OCI-LY7 (cell line): Measurements from ENCODE around the gene MSANTD1.

Source experiments
- EZH2phosphoT487 ChIP-seq: fragments of 200-600 bp; sonication (generic); IDR thresholded peaks from 2 replicates; pipeline ENCODE4 v1.6.1; 2018; ENCODE audit warnings: low read depth, borderline replicate concordance, mild to moderate bottlenecking, mixed run types, antibody characterized with exemption, low read length, moderate library complexity, mixed read lengths
- TF ChIP-seq, protein P1 (sequence below): fragments of 200-600 bp; sonication (generic); conservative IDR thresholded peaks from 2 replicates; pipeline ENCODE4 v1.5.1; 2014; ENCODE audit warnings: mild to moderate bottlenecking, antibody characterized with exemption, low read length, moderate library complexity, mixed read lengths

GRCh38 chr4:3205995-3206394, 43.0 kb upstream of the MSANTD1 start:
- TF ChIP-seq, protein P1, sequence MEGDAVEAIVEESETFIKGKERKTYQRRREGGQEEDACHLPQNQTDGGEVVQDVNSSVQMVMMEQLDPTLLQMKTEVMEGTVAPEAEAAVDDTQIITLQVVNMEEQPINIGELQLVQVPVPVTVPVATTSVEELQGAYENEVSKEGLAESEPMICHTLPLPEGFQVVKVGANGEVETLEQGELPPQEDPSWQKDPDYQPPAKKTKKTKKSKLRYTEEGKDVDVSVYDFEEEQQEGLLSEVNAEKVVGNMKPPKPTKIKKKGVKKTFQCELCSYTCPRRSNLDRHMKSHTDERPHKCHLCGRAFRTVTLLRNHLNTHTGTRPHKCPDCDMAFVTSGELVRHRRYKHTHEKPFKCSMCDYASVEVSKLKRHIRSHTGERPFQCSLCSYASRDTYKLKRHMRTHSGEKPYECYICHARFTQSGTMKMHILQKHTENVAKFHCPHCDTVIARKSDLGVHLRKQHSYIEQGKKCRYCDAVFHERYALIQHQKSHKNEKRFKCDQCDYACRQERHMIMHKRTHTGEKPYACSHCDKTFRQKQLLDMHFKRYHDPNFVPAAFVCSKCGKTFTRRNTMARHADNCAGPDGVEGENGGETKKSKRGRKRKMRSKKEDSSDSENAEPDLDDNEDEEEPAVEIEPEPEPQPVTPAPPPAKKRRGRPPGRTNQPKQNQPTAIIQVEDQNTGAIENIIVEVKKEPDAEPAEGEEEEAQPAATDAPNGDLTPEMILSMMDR: no peak
- no peak for TF ChIP-seq EZH2phosphoT487
